Suprapubic skin (tissue), 4 donors: ENCODE data around the gene NHSL2. TPM values are rescaled to one million over a fixed set of nuclear protein-coding genes. Genes with fewer than 3 reads are reported as not detected.

Source experiments
- DNase-seq, 2 donors: peaks; one replicate each; pipeline ENCODE4 v3.0.0-alpha.2; 2019; ENCODE audit warnings: low spot score in 2 of 2
- H3K27ac ChIP-seq: fragments of 200-600 bp; sonication (generic); one replicate; pipeline ENCODE4 v1.5.1; 2019
- H3K27me3 ChIP-seq: fragments of 200-600 bp; sonication (generic); one replicate; pipeline ENCODE4 v1.5.1; 2019
- H3K36me3 ChIP-seq: fragments of 200-600 bp; sonication (generic); one replicate; pipeline ENCODE4 v1.5.1; 2019
- H3K4me1 ChIP-seq: fragments of 200-600 bp; sonication (generic); one replicate; pipeline ENCODE4 v1.5.1; 2019
- H3K4me3 ChIP-seq: fragments of 200-600 bp; sonication (generic); one replicate; pipeline ENCODE4 v1.5.1; 2019; ENCODE audit warnings: mild to moderate bottlenecking
- H3K9me3 ChIP-seq: fragments of 200-600 bp; sonication (generic); one replicate; pipeline ENCODE4 v1.5.1; 2019
- CTCF ChIP-seq, 2 donors: fragments of 200-600 bp in 1 of 2; fragments of 450-650 bp in 1 of 2; sonication (generic) in 1 of 2; IDR thresholded peaks; one replicate each; pipeline ENCODE4 v1.5.1; 2016 to 2019; ENCODE audit warnings: antibody characterized with exemption in 2 of 2, mild to moderate bottlenecking in 1 of 2, moderate library complexity in 1 of 2
- EP300 ChIP-seq: sonication (generic); formaldehyde crosslinking; IDR thresholded peaks from one replicate; pipeline ENCODE4 v1.6.1; 2017; ENCODE audit warnings: antibody characterized with exemption
- POLR2A ChIP-seq, 2 donors: fragments of 450-650 bp; IDR thresholded peaks; one replicate each; pipeline ENCODE4 v1.6.1; 2017; ENCODE audit warnings: antibody characterized with exemption in 2 of 2, mild to moderate bottlenecking in 2 of 2, moderate library complexity in 2 of 2
- POLR2AphosphoS5 ChIP-seq, 3 donors: sonication (generic); formaldehyde crosslinking; IDR thresholded peaks; one replicate each; pipeline ENCODE4 v1.6.1; 2017; ENCODE audit warnings: antibody characterized with exemption in 3 of 3
- WGBS: methylation state at CpG from one replicate; pipeline ENCODE4 v1.1.5; 2018; 5-methylcytosine and 5-hydroxymethylcytosine counted together
- total RNA-seq, 4 donors: library from RNA; depleted of rRNA; stranded (reverse); fragments of >200 nt; gene quantifications; one replicate each; pipeline ENCODE4 v1.1.0, GENCODE V29; 2016

Gene NHSL2
- total RNA-seq, 4 donors from 2014 or later, result 2.0 to 4.7 (median 3.0) TPM

- H3K4me3 ChIP-seq, result no peak overlapping the region
- H3K4me1 ChIP-seq, result no peaks in the 10 kb centered on the region
- TF ChIP-seq POLR2AphosphoS5 (IDR thresholded peaks at IDR 0.05) (no peak), CTCF (IDR thresholded peaks at IDR 0.05) (no peak), POLR2A (IDR thresholded peaks at IDR 0.05) (no peak), EP300 (no peak)
- no peak overlapping the region for H3K27ac ChIP-seq
- H3K27me3 ChIP-seq, result no peaks in the 10 kb centered on the region
- no peaks in the 10 kb centered on the region for H3K36me3 ChIP-seq
- no peak for DNase-seq
- H3K9me3 ChIP-seq, result no peaks in the 10 kb centered on the region
- WGBS, result 57% methylated on average over 12 of the region's 13 CpGs
Observed at GRCh38 chrX:72110051-72110875, 199.6 kb downstream of the NHSL2 start.

GRCh38 chrX:72110876-72111708, 200.4 kb downstream of the NHSL2 start:
- Histone ChIP-seq H3K36me3 (no peaks in the 10 kb centered on the region), H3K9me3 (no peaks in the 10 kb centered on the region), H3K27me3 (no peaks in the 10 kb centered on the region), H3K4me1 (no peaks in the 10 kb centered on the region), H3K4me3 (no peak overlapping the region), H3K27ac (no peak overlapping the region)
- 85% methylated on average over 11 of the region's 11 CpGs for WGBS
- no peak for DNase-seq
- no peak for TF ChIP-seq POLR2AphosphoS5 (IDR thresholded peaks at IDR 0.05)
- TF ChIP-seq POLR2A (IDR thresholded peaks at IDR 0.05), result no peak
- no peak for TF ChIP-seq CTCF (IDR thresholded peaks at IDR 0.05)
- no peak for TF ChIP-seq EP300

- WGBS, result 70% methylated on average over 6 of the region's 6 CpGs
- Histone ChIP-seq H3K9me3 (no peaks in the 10 kb centered on the region), H3K4me1 (no peaks in the 10 kb centered on the region), H3K4me3 (no peak overlapping the region), H3K36me3 (no peaks in the 10 kb centered on the region), H3K27ac (no peak overlapping the region), H3K27me3 (no peaks in the 10 kb centered on the region)
- TF ChIP-seq EP300, result no peak
- TF ChIP-seq POLR2A (IDR thresholded peaks at IDR 0.05), result no peak
- TF ChIP-seq CTCF (IDR thresholded peaks at IDR 0.05), result no peak
- no peak for TF ChIP-seq POLR2AphosphoS5 (IDR thresholded peaks at IDR 0.05)
- DNase-seq, result no peak
Observed at GRCh38 chrX:72113461-72113860, 202.8 kb downstream of the NHSL2 start.

GRCh38 chrX:72114306-72114705, 203.7 kb downstream of the NHSL2 start:
- H3K4me3 ChIP-seq, result no peak overlapping the region
- no peak overlapping the region for H3K27ac ChIP-seq
- no peaks in the 10 kb centered on the region for H3K4me1 ChIP-seq
- H3K9me3 ChIP-seq, result no peaks in the 10 kb centered on the region
- H3K27me3 ChIP-seq, result no peaks in the 10 kb centered on the region
- H3K36me3 ChIP-seq, result no peaks in the 10 kb centered on the region
- no peak for TF ChIP-seq POLR2A (IDR thresholded peaks at IDR 0.05)
- no peak for TF ChIP-seq CTCF (IDR thresholded peaks at IDR 0.05)
- TF ChIP-seq POLR2AphosphoS5 (IDR thresholded peaks at IDR 0.05), result no peak
- TF ChIP-seq EP300, result no peak
- 72% methylated on average over 6 of the region's 6 CpGs for WGBS
- no peak for DNase-seq

- DNase-seq, result no peak
- no peaks in the 10 kb centered on the region for H3K4me1 ChIP-seq
- no peak overlapping the region for H3K4me3 ChIP-seq
- WGBS, result 78% methylated on average over 4 of the region's 4 CpGs
- TF ChIP-seq EP300, result no peak
- no peak for TF ChIP-seq CTCF (IDR thresholded peaks at IDR 0.05)
- no peak for TF ChIP-seq POLR2AphosphoS5 (IDR thresholded peaks at IDR 0.05)
- no peak for TF ChIP-seq POLR2A (IDR thresholded peaks at IDR 0.05)
- H3K27me3 ChIP-seq, result no peaks in the 10 kb centered on the region
- H3K27ac ChIP-seq, result no peak overlapping the region
- no peaks in the 10 kb centered on the region for H3K9me3 ChIP-seq
- H3K36me3 ChIP-seq, result no peaks in the 10 kb centered on the region
Observed at GRCh38 chrX:72114807-72115206, 204.2 kb downstream of the NHSL2 start.
